ENCODE results near the gene PSD4. TPM values are rescaled to one million over a fixed set of nuclear protein-coding genes. Genes with fewer than 3 reads are reported as not detected.

PSD4 gene
- total RNA-seq, 6 donors from 2014 or later: 44.0 to 101 (median 60.4) TPM

DNA sequence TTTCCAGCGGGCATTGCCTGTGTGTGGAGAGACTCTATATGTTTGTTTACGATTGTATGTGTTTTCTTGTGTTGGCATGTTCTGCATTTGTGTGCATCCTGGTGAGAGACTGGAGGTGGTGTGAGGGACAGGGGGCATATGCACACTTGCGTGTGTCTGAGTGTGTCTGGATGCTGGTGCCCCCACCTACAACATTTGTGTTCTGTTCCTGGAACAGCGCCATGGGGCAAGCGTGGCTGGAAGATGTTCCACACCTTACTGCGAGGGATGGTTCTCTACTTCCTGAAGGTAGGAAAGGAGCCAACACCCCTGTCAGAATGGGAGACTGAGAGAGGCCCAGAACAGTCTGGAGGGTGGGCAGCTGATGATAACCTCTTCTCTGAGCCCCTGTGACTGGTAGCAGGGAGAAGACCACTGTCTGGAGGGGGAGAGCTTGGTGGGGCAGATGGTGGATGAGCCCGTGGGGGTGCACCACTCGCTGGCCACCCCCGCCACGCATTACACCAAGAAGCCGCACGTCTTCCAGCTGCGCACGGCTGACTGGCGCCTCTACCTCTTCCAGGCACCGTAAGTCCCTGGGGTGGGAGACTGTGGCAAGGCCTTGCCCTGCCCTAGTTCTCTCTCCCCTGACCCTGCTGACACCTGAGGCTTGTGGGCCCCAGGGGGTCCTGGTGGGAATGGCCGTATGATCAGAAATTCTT is 23.7 kb downstream of the PSD4 start:
- H3K9me3 ChIP-seq: no peaks in the 10 kb centered on the region
- H3K36me3 ChIP-seq: peaks cover 0 to 35% (median 23%) of the 10 kb centered on the region in 4 donors
- H3K4me1 ChIP-seq: peaks cover 6 to 24% (median 12%) of the 10 kb centered on the region in 4 donors
- H3K4me3 ChIP-seq: no peak overlapping the region
- DNase-seq: peak in 1 of 2 donors; percentile 75
- no peaks in the 10 kb centered on the region for H3K27me3 ChIP-seq
- ATAC-seq (ENCODE audit: low FRiP score in 2 of 2): no peak
- TF ChIP-seq POLR2AphosphoS5 (IDR thresholded peaks at IDR 0.05) (no peak), POLR2A (IDR thresholded peaks at IDR 0.05) (no peak), EP300 (IDR thresholded peaks at IDR 0.05) (no peak)
- TF ChIP-seq, protein P1, sequence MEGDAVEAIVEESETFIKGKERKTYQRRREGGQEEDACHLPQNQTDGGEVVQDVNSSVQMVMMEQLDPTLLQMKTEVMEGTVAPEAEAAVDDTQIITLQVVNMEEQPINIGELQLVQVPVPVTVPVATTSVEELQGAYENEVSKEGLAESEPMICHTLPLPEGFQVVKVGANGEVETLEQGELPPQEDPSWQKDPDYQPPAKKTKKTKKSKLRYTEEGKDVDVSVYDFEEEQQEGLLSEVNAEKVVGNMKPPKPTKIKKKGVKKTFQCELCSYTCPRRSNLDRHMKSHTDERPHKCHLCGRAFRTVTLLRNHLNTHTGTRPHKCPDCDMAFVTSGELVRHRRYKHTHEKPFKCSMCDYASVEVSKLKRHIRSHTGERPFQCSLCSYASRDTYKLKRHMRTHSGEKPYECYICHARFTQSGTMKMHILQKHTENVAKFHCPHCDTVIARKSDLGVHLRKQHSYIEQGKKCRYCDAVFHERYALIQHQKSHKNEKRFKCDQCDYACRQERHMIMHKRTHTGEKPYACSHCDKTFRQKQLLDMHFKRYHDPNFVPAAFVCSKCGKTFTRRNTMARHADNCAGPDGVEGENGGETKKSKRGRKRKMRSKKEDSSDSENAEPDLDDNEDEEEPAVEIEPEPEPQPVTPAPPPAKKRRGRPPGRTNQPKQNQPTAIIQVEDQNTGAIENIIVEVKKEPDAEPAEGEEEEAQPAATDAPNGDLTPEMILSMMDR (IDR thresholded peaks at IDR 0.05): no peak
- WGBS, 2 donors: 92 to 94% methylated on average over 15 to 17 of the region's 17 CpGs
- H3K27ac ChIP-seq: no peak overlapping the region

DNA sequence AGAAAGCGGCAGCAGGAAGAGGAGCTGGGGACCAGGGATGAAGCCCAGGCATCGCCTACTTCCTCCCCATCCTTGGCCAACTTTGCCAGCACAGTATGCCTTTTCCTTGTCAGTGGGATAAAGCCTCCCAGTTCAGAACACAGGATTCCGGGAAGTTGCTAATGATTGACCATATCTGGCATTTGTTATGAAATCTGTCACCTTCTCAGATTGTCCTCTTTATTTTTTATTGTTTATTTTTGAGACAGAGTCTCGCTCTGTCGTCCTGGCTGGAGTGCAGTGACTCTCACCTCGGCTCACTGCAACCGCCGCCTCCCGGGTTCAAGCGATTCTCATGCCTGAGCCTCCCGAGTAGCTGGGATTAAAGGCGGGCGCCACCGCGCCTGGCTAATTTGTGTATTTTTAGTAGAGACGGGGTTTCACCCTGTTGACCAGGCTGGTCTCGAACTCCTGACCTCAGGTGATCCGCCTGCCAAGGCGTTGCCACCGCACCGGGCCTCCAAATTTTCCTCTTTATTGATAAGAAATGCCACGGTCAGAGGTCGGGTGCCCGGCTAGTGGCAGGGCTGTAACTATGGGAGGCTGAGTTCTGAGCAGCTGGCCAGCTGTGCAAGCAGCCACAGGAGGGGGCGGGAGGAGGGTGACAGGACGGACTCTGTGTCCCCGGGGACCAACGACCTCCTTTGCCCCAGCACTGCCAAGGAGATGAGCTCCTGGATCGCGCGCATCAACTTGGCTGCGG is 24.4 kb downstream of the PSD4 start:
- TF ChIP-seq, protein P1 (IDR thresholded peaks at IDR 0.05): no peak
- TF ChIP-seq EP300 (IDR thresholded peaks at IDR 0.05): no peak
- no peak for TF ChIP-seq POLR2AphosphoS5 (IDR thresholded peaks at IDR 0.05)
- TF ChIP-seq POLR2A (IDR thresholded peaks at IDR 0.05): no peak
- no peak for ATAC-seq (ENCODE audit: low FRiP score in 2 of 2)
- H3K4me1 ChIP-seq: peaks cover 6 to 24% (median 12%) of the 10 kb centered on the region in 4 donors
- peak overlapping the region; percentile 68 to 90 (median 80) for H3K27ac ChIP-seq
- no peaks in the 10 kb centered on the region for H3K27me3 ChIP-seq
- WGBS, 2 donors: 66 to 89% methylated on average over 19 to 28 of the region's 32 CpGs
- H3K4me3 ChIP-seq: peak overlapping the region; percentile 71 to 89 (median 82)
- no peaks in the 10 kb centered on the region for H3K9me3 ChIP-seq
- peaks cover 0 to 28% (median 17%) of the 10 kb centered on the region in 4 donors for H3K36me3 ChIP-seq
- DNase-seq: no peak

DNA sequence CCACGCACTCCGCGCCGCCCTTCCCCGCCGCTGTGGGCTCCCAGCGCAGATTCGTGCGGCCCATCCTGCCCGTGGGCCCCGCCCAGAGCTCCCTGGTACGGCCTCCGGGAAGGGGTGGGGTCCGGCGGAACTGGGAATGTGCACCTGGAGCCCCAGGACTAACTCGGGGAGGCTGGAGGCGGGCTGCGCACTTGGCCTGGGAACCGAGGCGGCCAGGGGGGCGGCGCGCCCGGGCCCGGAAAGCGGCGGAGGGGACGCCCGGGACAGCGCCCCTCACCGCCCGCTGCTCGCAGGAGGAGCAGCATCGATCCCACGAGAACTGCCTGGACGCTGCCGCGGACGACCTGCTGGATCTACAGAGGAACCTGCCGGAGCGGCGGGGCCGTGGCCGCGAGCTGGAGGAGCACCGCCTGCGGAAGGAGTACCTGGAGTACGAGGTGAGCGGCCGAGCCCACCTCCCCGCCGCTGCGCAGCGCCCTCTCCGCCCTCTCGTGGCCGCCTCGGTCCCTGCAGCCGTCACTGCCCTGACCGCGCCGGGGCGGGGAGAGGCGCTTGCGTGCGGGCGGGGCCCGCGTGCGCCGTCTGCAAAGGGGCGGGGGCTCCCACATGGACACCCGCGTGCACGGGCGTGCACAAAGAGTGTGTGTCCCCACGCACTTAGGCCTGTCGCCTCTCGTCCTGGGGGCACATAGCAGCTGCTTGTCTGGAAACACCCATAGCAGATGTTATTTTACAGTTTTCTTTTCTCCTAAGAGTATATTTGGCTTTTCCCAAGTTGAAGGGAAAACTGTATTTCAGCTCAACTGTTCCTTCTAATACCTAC is 25.2 kb downstream of the PSD4 start:
- peak overlapping the region; percentile 68 to 90 (median 80) for H3K27ac ChIP-seq
- WGBS, 2 donors: 0 to 1% methylated on average over 5 to 27 of the region's 79 CpGs
- DNase-seq (peak; percentile 88 to 98), ATAC-seq (ENCODE audit: low FRiP score in 2 of 2) (peak; percentile 92 to 97)
- peaks cover 0 to 24% (median 16%) of the 10 kb centered on the region in 4 donors for H3K36me3 ChIP-seq
- H3K4me1 ChIP-seq: peaks cover 8 to 24% (median 13%) of the 10 kb centered on the region in 4 donors
- H3K4me3 ChIP-seq: peak overlapping the region; percentile 71 to 89 (median 82)
- peak in 2 of 4 donors; percentile 52 to 66 for TF ChIP-seq POLR2A (IDR thresholded peaks at IDR 0.05)
- TF ChIP-seq EP300 (IDR thresholded peaks at IDR 0.05): no peak
- TF ChIP-seq, protein P1 (IDR thresholded peaks at IDR 0.05): peak; percentile 95 to 99 (median 99)
- TF ChIP-seq POLR2AphosphoS5 (IDR thresholded peaks at IDR 0.05): peak; percentile 7 to 33
- no peaks in the 10 kb centered on the region for H3K9me3 ChIP-seq
- H3K27me3 ChIP-seq: no peaks in the 10 kb centered on the region

DNA sequence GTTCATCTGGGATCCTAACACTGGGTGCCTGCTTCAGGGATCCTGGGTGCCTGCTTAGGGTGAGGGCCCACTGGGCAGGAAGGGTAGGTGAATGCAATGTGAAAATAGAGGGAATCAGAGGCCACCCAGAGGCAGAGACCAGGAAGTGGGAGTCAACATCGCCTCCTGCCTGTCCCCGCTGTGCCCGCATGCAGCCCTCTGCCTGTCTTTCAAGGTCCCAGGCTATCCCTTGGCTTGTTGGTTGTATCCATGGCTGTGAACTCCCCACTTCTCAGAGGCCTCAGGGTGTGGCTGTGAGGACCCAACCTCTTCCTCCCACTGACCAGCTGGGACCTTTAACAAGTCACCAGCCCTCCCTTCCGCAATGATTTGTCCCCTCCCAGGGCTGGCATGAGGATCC is 26.5 kb downstream of the PSD4 start:
- ATAC-seq (ENCODE audit: low FRiP score in 2 of 2) (no peak), DNase-seq (no peak)
- no peaks in the 10 kb centered on the region for H3K9me3 ChIP-seq
- H3K27me3 ChIP-seq: no peaks in the 10 kb centered on the region
- 75 to 89% methylated on average over 1 to 4 of the region's 4 CpGs for WGBS, 2 donors
- peaks cover 0 to 19% (median 14%) of the 10 kb centered on the region in 4 donors for H3K36me3 ChIP-seq
- H3K27ac ChIP-seq: no peak overlapping the region
- no peak for TF ChIP-seq POLR2A (IDR thresholded peaks at IDR 0.05)
- TF ChIP-seq, protein P1 (IDR thresholded peaks at IDR 0.05): no peak
- no peak for TF ChIP-seq POLR2AphosphoS5 (IDR thresholded peaks at IDR 0.05)
- TF ChIP-seq EP300 (IDR thresholded peaks at IDR 0.05): no peak
- H3K4me3 ChIP-seq: no peak overlapping the region
- H3K4me1 ChIP-seq: peaks cover 9 to 24% (median 15%) of the 10 kb centered on the region in 4 donors
